GM12878 (cell line): Measurements from ENCODE around the gene TIMM50. TPM values are rescaled to one million over a fixed set of nuclear protein-coding genes. Genes with fewer than 3 reads are reported as not detected.
A peak's percentile ranks its signal among the peaks of the same experiment; 100 is the strongest.

Source experiments
- ATAC-seq: fragments of 200-7000 bp; cut with Tn5 transposase; 3 replicates; pipeline ENCODE4 v1.9.1; 2020; ENCODE audit warnings: mild to moderate bottlenecking, moderate library complexity
- BruUV-seq: library from RNA; stranded (reverse); fragments of 400-500 nt; replicated peaks from 2 replicates; lab custom pipeline; 2021; lab: Mats Ljungman, UMichigan
- CTCF ChIA-PET: fragments of 300-600 bp; sonication (Branson Sonifier 250); formaldehyde crosslinking; extraction: SDS; loops from one replicate; lab custom pipeline; 2021; ENCODE audit warnings: inconsistent platforms; lab: Yijun Ruan, JAX
- POLR2A ChIA-PET: fragments of 350-600 bp; formaldehyde crosslinking; extraction: SDS; loops from one replicate; lab custom pipeline; 2021; ENCODE audit warnings: inconsistent platforms; lab: Charles Lee
- RAD21 ChIA-PET: fragments of 300-600 bp; sonication (Branson Sonifier 250); formaldehyde crosslinking; loops from one replicate; lab custom pipeline; 2023; ENCODE audit warnings: antibody characterized with exemption; ENCODE audit not compliant: unreplicated experiment; lab: Charles Lee
- SMC1A ChIA-PET: fragments of 300-600 bp; sonication (Branson Sonifier 250); formaldehyde crosslinking; loops from one replicate; lab custom pipeline; 2023; ENCODE audit not compliant: unreplicated experiment, uncharacterized antibody; lab: Charles Lee
- DNase-seq: peaks from one replicate; pipeline ENCODE4 v3.0.0-alpha.2; 2011; ENCODE audit warnings: low read depth, low spot score
- FAIRE-seq: peaks from 3 replicates; lab custom pipeline; 2011; peaks lifted over from hg19 to GRCh38; lab: Jason Lieb, UNC
- H2AFZ ChIP-seq: 2 replicates; pipeline ENCODE4 v1.6.0; 2011; ENCODE audit warnings: low read depth, low read length, control low read depth; ENCODE audit not compliant: control insufficient read depth
- H3K27ac ChIP-seq: 2 replicates; pipeline ENCODE4 v1.5.1; 2011; ENCODE audit warnings: control low read depth; ENCODE audit not compliant: control insufficient read depth, insufficient read depth
- H3K27me3 ChIP-seq, 2 experiments: replicated peaks in 1 of 2; 2 replicates each; pipeline versions ENCODE4 v1.6.0 to v1.6.1; 2011; ENCODE audit warnings: low read length in 1 of 2; ENCODE audit not compliant: control insufficient read depth in 2 of 2, insufficient read depth in 2 of 2
- H3K36me3 ChIP-seq, 2 experiments: 2 replicates each; pipeline ENCODE4 v1.5.1; 2011; ENCODE audit warnings: low read length in 1 of 2; ENCODE audit not compliant: control insufficient read depth in 2 of 2, insufficient read depth in 2 of 2
- H3K4me1 ChIP-seq: 2 replicates; pipeline ENCODE4 v1.6.1; 2011; ENCODE audit warnings: mild to moderate bottlenecking, low read length, moderate library complexity, mixed read lengths; ENCODE audit not compliant: control insufficient read depth, insufficient read depth
- H3K4me2 ChIP-seq: 2 replicates; pipeline ENCODE4 v1.6.0; 2011; ENCODE audit warnings: control low read depth; ENCODE audit not compliant: control insufficient read depth, insufficient read depth
- H3K4me3 ChIP-seq: fragments of 200-600 bp; sonication (generic); 2 replicates; pipeline ENCODE4 v1.5.1; 2016
- H3K79me2 ChIP-seq: 2 replicates; pipeline ENCODE4 v1.6.0; 2011; ENCODE audit warnings: low read length; ENCODE audit not compliant: control insufficient read depth, insufficient read depth
- H3K9ac ChIP-seq: 2 replicates; pipeline ENCODE4 v1.8.0; 2011; ENCODE audit warnings: low read length, control low read depth, mixed read lengths; ENCODE audit not compliant: control insufficient read depth, insufficient read depth
- H3K9me3 ChIP-seq: replicated peaks from 3 replicates; pipeline ENCODE4 v1.5.1; 2011; ENCODE audit warnings: mild to moderate bottlenecking, low read length; ENCODE audit not compliant: control insufficient read depth, insufficient read depth
- H4K20me1 ChIP-seq: 2 replicates; pipeline ENCODE4 v1.6.0; 2011; ENCODE audit not compliant: control insufficient read depth, insufficient read depth
- BHLHE40 ChIP-seq, 2 experiments: fragments of 450-650 bp in 1 of 2; IDR thresholded peaks; 2 replicates each; pipeline ENCODE4 v1.6.1; 2011 to 2017; ENCODE audit warnings: low read depth in 2 of 2, borderline replicate concordance in 1 of 2, improper control_type of control experiment in 1 of 2, low read length in 1 of 2, mild to moderate bottlenecking in 1 of 2
- BMI1 ChIP-seq: fragments of 450-650 bp; IDR thresholded peaks from 2 replicates; pipeline ENCODE4 v1.6.1; 2016; ENCODE audit warnings: mild to moderate bottlenecking, moderate library complexity, borderline replicate concordance
- IKZF1 ChIP-seq: fragments of 450-650 bp; conservative IDR thresholded peaks from 2 replicates; pipeline ENCODE4 v1.6.1; 2017; ENCODE audit warnings: antibody characterized with exemption, mild to moderate bottlenecking
- IKZF2 ChIP-seq, 2 experiments: fragments of 450-650 bp; IDR thresholded peaks; 2 replicates each; pipeline ENCODE4 v1.6.1; 2017; ENCODE audit warnings: mild to moderate bottlenecking in 2 of 2, moderate library complexity in 2 of 2
- KLF5 ChIP-seq: fragments of 450-650 bp; IDR thresholded peaks from 2 replicates; pipeline ENCODE4 v1.6.1; 2014; ENCODE audit warnings: mild to moderate bottlenecking; ENCODE audit not compliant: partially characterized antibody
- LARP7 ChIP-seq: fragments of 450-650 bp; IDR thresholded peaks from 2 replicates; pipeline ENCODE4 v1.6.1; 2017; ENCODE audit warnings: mild to moderate bottlenecking
- MTA2 ChIP-seq: fragments of 450-650 bp; IDR thresholded peaks from 2 replicates; pipeline ENCODE4 v1.6.1; 2016; ENCODE audit warnings: low read depth, mild to moderate bottlenecking, moderate library complexity
- MXI1 ChIP-seq: fragments of 150-350 bp; IDR thresholded peaks from 2 replicates; pipeline ENCODE4 v1.6.1; 2011; ENCODE audit warnings: low read depth, mild to moderate bottlenecking, inconsistent platforms, low read length, improper control_type of control experiment
- NR2F1 ChIP-seq: fragments of 450-650 bp; conservative IDR thresholded peaks from 2 replicates; pipeline ENCODE4 v1.6.1; 2017; ENCODE audit warnings: mild to moderate bottlenecking
- SMAD5 ChIP-seq: IDR thresholded peaks from 2 replicates; pipeline ENCODE4 v1.6.1; 2016; ENCODE audit warnings: antibody characterized with exemption, low read depth
- SREBF1 ChIP-seq: IDR thresholded peaks from 2 replicates; pipeline ENCODE4 v1.6.1; 2012; ENCODE audit warnings: mild to moderate bottlenecking, low read length
- ZNF217 ChIP-seq: fragments of 450-650 bp; IDR thresholded peaks from 2 replicates; pipeline ENCODE4 v1.6.1; 2017; ENCODE audit warnings: antibody characterized with exemption, mild to moderate bottlenecking
- WGBS: methylation state at CpG from one replicate; pipeline ENCODE4 v1.1.6; 2016; ENCODE audit warnings: low lambda C conversion rate; ENCODE audit not compliant: insufficient replicate concordance, insufficient coverage; ENCODE audit errors: missing lambda C conversion rate; 5-methylcytosine and 5-hydroxymethylcytosine counted together
- in situ Hi-C: fragments of 300-500 bp; cut with MboI; formaldehyde crosslinking; loops from 9 replicates; pipeline ENCODE4 v1.14.3; 2018; ENCODE audit warnings: mixed read lengths
- intact Hi-C: fragments of 100-400 bp; cut with micrococcal nuclease; formaldehyde crosslinking; loops from one replicate; pipeline ENCODE4 v1.14.2; 2022; ENCODE audit not compliant: unreplicated experiment
- polyA plus RNA-seq, 11 experiments: library from polyadenylated mRNA; depleted of rRNA in 4 of 11; unstranded in 6 of 11; stranded (reverse) in 5 of 11; fragments of >200 nt; fragmentation: Nextera tagmentation in 4 of 11; fragmentation: Illumina TruSeq in 1 of 11; extraction: Ambion mirVana in 4 of 11; extraction: Trizol in 1 of 11; gene quantifications; 1 replicate in 1 of 11; 2 replicates in 10 of 11; pipeline versions ENCODE4 v1.2.1 to v1.2.3, GENCODE V29; 2011 to 2016; ENCODE audit warnings: inconsistent platforms in 2 of 11, missing spikeins in 2 of 11, low read depth in 1 of 11
- total RNA-seq, 4 experiments: library from RNA; depleted of rRNA in 3 of 4; stranded (reverse); fragments of >200 nt in 3 of 4; fragmentation: Illumina TruSeq in 1 of 4; extraction: Trizol in 1 of 4; gene quantifications; 2 replicates each; pipeline versions ENCODE4 v1.2.1 to v1.2.3, GENCODE V29; 2013 to 2021
- TF ChIP-seq, protein P1 (sequence below): IDR thresholded peaks from 2 replicates; pipeline ENCODE4 v1.6.1; 2011; ENCODE audit warnings: mild to moderate bottlenecking, low read depth, low read length, moderate library complexity; ENCODE audit not compliant: insufficient replicate concordance
- TF ChIP-seq, protein P2 (sequence below), 3 experiments: IDR thresholded peaks in 2 of 3; conservative IDR thresholded peaks in 1 of 3; 2 replicates each; pipeline ENCODE4 v1.5.1; 2011; ENCODE audit warnings: low read depth in 3 of 3, low read length in 3 of 3, mild to moderate bottlenecking in 3 of 3, control low read depth in 2 of 3, moderate library complexity in 2 of 3, inconsistent platforms in 1 of 3, mixed read lengths in 1 of 3; ENCODE audit not compliant: control insufficient read depth in 2 of 3, insufficient read depth in 1 of 3; ENCODE audit errors: extremely low read depth in 1 of 3
- TF ChIP-seq, protein P3 (sequence below): IDR thresholded peaks from 2 replicates; pipeline ENCODE4 v1.6.1; 2012; ENCODE audit warnings: mild to moderate bottlenecking, low read depth, low read length
- TF ChIP-seq, protein P4 (sequence below): fragments of 450-650 bp; IDR thresholded peaks from 2 replicates; pipeline ENCODE4 v1.6.1; 2016; ENCODE audit warnings: mild to moderate bottlenecking

The TIMM50 gene
- total and polyA plus RNA-seq, 10 of the 15 experiments (the other 5 are each of a cell fraction or from before 2014, with no cell fraction given) = 15.6 to 146 (median 101) TPM

DNA sequence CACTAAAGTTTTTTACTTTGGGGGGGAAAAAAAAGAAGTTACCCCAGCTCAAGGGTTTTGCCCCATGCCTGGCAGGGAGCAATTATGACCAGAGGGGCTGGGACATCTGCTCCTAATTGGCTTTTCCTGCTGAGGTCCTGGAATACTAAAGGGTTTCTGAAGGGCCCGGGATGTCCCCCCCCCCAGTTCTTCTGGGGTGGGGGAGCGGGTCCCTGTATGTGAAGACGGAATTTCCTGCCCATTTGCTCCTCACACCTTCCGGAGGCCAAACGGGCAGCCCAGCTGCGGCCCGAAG, 17.0 kb downstream of the TIMM50 start:
- Histone ChIP-seq H3K79me2 (no peaks in the 10 kb centered on the region), H3K4me2 (peak overlapping the region; percentile 89; the same call in 1 of the 2 replicates), H3K9me3 (no peaks in the 10 kb centered on the region; the same call in 2 of the 3 replicates), H4K20me1 (no peaks in the 10 kb centered on the region), H3K27me3 (peaks cover 0 to 19% of the 10 kb centered on the region in 2 experiments; a peak in 2 of 4 replicates), H3K4me1 (peaks cover 10% of the 10 kb centered on the region), H3K4me3 (no peak overlapping the region), H3K9ac (no peak overlapping the region), H2AFZ (no peak overlapping the region), H3K36me3 (no peaks in the 10 kb centered on the region), H3K27ac (no peak overlapping the region)
- intact Hi-C loops (loop anchor here (5.0 kb wide), 1 partner anchor 50 kb away; the partner anchor contains the start of gene SUPT5H), in situ Hi-C loops (no loop called here)
- no TSS peak for BruUV-seq
- no peak for TF ChIP-seq SMAD5
- TF ChIP-seq MXI1 = no peak
- TF ChIP-seq, protein P1, sequence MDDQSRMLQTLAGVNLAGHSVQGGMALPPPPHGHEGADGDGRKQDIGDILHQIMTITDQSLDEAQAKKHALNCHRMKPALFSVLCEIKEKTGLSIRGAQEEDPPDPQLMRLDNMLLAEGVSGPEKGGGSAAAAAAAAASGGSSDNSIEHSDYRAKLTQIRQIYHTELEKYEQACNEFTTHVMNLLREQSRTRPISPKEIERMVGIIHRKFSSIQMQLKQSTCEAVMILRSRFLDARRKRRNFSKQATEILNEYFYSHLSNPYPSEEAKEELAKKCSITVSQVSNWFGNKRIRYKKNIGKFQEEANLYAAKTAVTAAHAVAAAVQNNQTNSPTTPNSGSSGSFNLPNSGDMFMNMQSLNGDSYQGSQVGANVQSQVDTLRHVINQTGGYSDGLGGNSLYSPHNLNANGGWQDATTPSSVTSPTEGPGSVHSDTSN = no peak
- no peak for TF ChIP-seq ZNF217
- TF ChIP-seq LARP7 = no peak
- TF ChIP-seq, protein P2, sequence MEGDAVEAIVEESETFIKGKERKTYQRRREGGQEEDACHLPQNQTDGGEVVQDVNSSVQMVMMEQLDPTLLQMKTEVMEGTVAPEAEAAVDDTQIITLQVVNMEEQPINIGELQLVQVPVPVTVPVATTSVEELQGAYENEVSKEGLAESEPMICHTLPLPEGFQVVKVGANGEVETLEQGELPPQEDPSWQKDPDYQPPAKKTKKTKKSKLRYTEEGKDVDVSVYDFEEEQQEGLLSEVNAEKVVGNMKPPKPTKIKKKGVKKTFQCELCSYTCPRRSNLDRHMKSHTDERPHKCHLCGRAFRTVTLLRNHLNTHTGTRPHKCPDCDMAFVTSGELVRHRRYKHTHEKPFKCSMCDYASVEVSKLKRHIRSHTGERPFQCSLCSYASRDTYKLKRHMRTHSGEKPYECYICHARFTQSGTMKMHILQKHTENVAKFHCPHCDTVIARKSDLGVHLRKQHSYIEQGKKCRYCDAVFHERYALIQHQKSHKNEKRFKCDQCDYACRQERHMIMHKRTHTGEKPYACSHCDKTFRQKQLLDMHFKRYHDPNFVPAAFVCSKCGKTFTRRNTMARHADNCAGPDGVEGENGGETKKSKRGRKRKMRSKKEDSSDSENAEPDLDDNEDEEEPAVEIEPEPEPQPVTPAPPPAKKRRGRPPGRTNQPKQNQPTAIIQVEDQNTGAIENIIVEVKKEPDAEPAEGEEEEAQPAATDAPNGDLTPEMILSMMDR (IDR thresholded peaks at IDR 0.05 in 2 of 3, conservative IDR thresholded peaks at IDR 0.05 in 1 of 3; ENCODE audit: control insufficient read depth in 2 of 3, extremely low read depth in 1 of 3, insufficient read depth in 1 of 3, low read depth in 3 of 3, low read length in 3 of 3) = 0 out of 6 replicates have a peak, but pooled peaks of 1 of the 3 experiments have one; percentile 29
- TF ChIP-seq IKZF2 (IDR thresholded peaks at IDR 0.05) = peak in 1 of 2 experiments; percentile 41; a peak in 1 of 4 replicates
- TF ChIP-seq BMI1 = no peak
- 0 out of 4 replicates have a peak, but pooled peaks of 1 of the 2 experiments have one; percentile 12 for TF ChIP-seq BHLHE40 (IDR thresholded peaks at IDR 0.05; ENCODE audit: borderline replicate concordance in 1 of 2, low read depth in 2 of 2, low read length in 1 of 2)
- TF ChIP-seq KLF5 = no peak
- TF ChIP-seq, protein P3, sequence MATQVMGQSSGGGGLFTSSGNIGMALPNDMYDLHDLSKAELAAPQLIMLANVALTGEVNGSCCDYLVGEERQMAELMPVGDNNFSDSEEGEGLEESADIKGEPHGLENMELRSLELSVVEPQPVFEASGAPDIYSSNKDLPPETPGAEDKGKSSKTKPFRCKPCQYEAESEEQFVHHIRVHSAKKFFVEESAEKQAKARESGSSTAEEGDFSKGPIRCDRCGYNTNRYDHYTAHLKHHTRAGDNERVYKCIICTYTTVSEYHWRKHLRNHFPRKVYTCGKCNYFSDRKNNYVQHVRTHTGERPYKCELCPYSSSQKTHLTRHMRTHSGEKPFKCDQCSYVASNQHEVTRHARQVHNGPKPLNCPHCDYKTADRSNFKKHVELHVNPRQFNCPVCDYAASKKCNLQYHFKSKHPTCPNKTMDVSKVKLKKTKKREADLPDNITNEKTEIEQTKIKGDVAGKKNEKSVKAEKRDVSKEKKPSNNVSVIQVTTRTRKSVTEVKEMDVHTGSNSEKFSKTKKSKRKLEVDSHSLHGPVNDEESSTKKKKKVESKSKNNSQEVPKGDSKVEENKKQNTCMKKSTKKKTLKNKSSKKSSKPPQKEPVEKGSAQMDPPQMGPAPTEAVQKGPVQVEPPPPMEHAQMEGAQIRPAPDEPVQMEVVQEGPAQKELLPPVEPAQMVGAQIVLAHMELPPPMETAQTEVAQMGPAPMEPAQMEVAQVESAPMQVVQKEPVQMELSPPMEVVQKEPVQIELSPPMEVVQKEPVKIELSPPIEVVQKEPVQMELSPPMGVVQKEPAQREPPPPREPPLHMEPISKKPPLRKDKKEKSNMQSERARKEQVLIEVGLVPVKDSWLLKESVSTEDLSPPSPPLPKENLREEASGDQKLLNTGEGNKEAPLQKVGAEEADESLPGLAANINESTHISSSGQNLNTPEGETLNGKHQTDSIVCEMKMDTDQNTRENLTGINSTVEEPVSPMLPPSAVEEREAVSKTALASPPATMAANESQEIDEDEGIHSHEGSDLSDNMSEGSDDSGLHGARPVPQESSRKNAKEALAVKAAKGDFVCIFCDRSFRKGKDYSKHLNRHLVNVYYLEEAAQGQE = no peak
- no peak for TF ChIP-seq MTA2
- TF ChIP-seq SREBF1 = no peak
- peak; percentile 26; the same call in 1 of the 2 replicates for TF ChIP-seq NR2F1
- TF ChIP-seq, protein P4, sequence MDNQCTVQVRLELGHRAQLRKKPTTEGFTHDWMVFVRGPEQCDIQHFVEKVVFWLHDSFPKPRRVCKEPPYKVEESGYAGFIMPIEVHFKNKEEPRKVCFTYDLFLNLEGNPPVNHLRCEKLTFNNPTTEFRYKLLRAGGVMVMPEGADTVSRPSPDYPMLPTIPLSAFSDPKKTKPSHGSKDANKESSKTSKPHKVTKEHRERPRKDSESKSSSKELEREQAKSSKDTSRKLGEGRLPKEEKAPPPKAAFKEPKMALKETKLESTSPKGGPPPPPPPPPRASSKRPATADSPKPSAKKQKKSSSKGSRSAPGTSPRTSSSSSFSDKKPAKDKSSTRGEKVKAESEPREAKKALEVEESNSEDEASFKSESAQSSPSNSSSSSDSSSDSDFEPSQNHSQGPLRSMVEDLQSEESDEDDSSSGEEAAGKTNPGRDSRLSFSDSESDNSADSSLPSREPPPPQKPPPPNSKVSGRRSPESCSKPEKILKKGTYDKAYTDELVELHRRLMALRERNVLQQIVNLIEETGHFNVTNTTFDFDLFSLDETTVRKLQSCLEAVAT = no peak
- TF ChIP-seq IKZF1 = peak; percentile 72
- ChIA-PET POLR2A (interaction anchor here (0.7 to 1.2 kb wide), 3 partner anchors 29 to 93 kb away, joined by 3 to 5 read pairs (median 4); no protein-coding TSS in a partner anchor), CTCF (interaction anchor here (0.6 to 2.9 kb wide), 16 partner anchors 11 to 399 kb away, joined by 3 to 19 read pairs (median 4); partner anchors contain the start of genes EID2B and PLEKHG2), SMC1A (interaction anchor here (0.6 to 3.0 kb wide), 11 partner anchors 14 to 107 kb away, joined by 3 to 11 read pairs (median 3); partner anchors contain the start of genes EID2B, MED29, PAF1 and RPS16), RAD21 (interaction anchor here (0.6 to 2.2 kb wide), 7 partner anchors 14 to 99 kb away, joined by 3 to 13 read pairs (median 4); partner anchors contain the start of gene EID2B)
- no peak for ATAC-seq
- WGBS = 1% methylated on average over 7 of the region's 7 CpGs
- no peak for DNase-seq
- FAIRE-seq = no peak
